GM21619 (cell line): Measurements from ENCODE around the gene KCNQ1.

Experiments
- ATAC-seq: cut with Tn5 transposase; IDR thresholded peaks from one replicate; pipeline ENCODE4 v1.9.1; 2021; ENCODE audit not compliant: unreplicated experiment

The KCNQ1 gene

DNA sequence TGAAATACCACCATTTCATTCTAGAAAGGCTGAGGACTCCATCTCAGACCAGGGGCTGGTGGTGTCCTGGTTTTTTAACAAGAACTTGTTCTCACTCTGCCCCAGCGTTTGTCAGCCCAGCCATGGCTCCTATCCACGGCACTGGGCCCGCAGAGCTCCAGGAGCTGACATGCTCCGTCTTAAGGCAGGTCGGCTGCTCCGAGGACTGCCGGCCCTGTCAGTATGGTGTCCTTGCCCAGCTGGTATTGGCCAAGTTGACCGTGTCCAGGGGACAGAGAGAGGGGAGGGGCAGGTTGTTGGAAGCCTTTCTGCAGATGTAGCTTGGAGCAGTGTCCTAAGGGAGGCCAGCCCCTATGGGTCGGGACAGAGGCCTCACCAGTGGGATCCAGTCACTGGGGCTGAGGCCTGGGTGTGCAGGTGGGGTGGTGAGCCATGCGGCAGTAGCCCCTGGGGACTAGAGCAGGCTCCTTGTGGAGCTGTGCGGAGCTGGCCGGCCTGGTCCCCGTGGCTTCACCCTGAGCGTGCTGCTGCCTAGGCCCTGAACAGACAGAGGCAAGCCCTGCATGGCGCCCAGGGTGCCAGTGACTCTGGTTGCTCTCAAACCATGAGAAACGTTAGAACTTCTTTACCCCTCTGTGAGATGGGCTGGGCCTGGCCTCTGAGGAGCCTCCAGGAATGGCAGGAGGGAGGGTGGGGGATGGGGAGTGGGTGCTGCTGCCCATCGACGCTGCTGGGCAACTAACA is 294.9 kb downstream of the KCNQ1 start:
- no peak for ATAC-seq

DNA sequence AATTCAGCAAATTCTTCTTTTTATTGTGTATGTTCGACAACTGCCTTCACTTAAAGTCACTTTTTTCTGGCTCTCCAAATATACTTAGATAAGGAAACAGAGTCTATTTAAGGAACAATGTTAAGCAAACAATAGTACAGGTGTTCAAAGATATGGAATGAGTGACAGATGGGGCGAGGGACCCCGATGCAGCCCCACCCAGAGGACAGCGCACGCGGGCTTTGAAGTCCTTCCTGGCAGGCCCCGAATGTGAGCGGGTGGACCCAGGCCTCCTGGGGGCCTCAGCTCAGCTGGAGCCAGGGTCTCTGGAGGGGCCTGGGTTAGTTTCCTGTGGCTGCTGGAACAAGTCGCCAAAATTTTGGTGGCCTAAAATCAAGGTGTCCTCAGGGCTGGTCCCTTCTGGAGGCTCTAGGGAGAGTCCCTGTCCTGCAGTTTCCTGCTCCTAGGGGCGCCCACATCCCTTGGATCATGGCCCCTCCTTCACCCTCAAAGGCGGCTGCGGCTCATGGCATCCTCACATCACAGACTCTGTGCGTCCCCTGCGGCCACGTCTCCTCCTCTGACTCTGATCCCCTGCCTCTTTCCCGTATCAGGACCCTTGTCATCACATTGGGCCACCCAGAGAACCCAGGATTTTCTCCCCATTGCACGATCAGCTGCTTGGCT is 295.6 kb downstream of the KCNQ1 start:
- no peak for ATAC-seq

DNA sequence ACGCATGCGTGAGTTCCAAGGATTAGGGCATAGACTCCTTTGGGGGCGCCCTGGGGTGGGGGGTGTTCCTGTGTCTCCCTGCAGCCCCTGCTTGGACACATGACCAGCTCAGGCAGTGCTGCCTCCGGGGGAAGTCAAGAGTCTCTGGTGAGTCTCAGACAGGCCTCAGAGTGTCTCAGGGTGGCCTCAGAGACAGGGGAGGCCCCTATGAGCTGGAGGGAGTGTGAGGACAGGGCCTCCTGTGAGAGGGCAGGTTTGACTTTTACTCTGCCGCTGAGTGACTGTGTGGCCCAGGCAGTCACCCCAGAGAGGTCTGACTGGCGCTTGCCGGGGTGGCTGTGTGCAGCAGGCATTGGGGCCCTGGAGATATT is 296.2 kb downstream of the KCNQ1 start:
- ATAC-seq = no peak

GRCh38 chr11:2741377-2742131 is 296.7 kb downstream of the KCNQ1 start:
- no peak for ATAC-seq

DNA sequence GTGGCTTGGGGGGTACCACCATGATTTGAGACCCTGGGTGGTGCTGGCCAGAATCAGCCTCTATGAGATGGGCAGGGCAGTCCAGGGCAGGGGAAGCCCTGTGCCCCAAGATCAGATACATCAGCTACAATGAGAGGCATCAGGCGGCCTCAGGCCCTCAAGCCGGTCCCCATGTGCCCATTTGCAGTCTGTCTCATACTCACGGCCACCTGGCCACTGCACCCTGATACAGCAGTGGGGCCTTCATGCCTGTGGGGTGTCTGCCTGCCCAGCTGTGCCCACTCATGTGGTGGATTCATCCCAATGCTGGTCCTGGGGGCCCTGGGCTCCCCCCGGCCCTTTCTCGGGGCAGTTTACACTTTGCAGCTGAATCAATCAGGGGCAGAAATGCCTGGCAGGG is 297.4 kb downstream of the KCNQ1 start:
- ATAC-seq = no peak

GRCh38 chr11:2742611-2743426 is 298.0 kb downstream of the KCNQ1 start:
- no peak for ATAC-seq

DNA sequence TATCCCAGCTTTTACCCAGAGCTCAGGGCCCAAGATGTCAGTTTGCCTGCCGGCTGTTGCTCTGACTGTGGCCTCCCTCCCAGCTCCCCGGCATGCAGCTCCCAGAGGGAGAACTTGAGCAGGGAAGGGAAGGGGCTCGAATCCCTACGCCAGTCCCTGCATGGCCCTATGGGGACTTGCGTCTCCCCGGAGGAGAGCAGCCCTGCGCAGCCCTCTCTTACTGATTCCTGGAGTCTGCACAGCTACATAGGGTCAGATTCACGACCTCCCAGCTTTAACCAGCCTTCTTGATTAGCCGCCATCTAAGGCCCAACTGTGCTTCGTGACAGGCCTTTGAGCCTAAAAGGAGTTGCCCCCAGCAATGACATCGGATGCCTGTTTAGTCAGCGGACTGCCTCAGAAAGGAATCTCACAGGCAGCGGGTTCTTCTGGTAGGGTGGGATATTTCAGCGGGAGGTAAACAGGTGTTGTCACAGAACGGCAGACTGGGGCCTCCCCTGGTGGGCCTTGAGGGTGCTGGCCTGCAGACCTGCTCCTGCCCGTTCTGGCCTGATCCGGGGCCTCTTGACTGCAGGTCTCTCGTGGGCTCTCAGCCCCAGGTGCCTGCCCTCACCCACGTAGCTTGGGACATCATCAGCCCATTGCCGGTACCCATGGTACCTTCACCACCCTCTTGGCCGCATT is 298.8 kb downstream of the KCNQ1 start:
- ATAC-seq = no peak

GRCh38 chr11:2744166-2744565 is 299.4 kb downstream of the KCNQ1 start:
- ATAC-seq = no peak

- ATAC-seq = no peak
These were observed 300.7 kb downstream of the KCNQ1 start for GRCh38 chr11:2745511-2745910.

DNA sequence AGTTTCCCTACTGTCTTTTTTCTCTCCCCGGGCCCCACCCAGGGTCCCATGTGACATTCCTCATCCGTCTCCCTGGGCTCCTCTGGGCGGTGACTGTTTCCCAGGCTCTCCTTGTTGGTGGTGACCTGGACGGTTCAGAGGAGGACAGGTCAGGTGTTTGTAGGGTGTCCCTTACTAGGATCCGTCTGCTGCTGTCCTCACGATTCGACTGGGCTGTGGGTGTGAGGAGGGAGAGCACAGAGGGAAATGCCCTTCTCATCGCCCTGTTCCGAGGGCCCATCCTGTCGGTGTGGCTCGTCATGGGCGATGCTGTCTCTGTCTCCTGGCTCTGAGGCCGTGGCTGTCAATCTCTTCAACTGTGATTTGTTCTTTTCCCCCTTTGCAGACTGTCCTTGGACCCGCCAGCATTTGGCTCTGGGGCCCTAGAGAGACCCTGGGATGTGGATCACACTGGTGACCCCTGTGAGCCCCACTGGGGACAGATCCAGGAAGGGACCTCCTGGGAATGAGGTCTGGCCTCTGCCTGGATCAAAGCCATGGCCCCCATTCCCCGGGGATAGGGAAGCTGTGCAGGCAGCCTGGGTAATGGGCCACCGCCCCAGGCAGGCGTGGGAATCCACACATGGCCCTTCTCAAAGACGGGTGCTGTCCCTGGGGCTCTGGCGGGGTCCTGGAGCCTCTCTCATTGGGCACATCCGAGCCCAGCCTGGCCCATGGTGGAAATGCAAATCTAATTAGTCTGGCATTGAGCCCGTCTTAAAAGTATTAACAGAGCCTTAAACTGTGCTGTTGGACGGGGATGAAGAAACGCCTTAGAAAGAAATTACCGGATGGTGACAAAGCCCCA is 301.8 kb downstream of the KCNQ1 start:
- no peak for ATAC-seq

DNA sequence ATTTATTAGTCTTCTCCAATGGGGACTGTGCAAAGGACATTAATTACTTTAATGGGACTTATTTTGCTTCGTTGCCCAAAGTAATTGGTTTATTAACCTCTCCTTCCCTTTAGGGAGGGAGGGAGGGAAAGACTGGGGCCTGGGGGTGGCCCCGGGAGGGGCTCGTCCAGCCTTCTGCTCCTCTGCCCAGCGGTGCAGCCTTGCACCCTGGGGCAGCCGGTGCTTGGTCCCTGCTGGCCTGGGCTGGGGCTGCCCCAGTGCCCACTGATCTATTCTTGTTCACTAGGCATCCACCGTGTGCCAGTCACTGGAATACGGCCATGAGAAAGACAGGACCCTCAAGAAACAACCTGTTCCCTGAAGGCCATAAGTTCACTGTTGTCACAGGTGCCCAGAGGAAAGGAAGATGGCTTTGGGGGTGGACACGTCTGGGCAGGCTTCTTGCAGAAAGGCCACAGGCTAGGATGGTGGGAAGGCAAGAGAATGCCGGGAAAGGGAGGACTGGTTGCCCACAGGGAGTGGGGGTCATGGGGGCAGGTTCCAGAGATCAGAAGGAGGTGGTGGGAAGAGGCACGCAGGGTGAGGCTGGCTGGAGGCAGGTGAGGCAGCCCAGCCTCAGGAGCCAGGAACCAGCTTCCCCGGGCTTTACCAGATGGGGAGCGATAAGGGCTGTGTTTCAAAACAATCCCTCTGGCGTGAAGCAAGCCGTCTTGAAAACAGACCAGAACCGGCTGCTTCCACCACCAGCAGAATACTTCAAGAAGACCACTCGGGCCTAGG is 302.6 kb downstream of the KCNQ1 start:
- no peak for ATAC-seq

DNA sequence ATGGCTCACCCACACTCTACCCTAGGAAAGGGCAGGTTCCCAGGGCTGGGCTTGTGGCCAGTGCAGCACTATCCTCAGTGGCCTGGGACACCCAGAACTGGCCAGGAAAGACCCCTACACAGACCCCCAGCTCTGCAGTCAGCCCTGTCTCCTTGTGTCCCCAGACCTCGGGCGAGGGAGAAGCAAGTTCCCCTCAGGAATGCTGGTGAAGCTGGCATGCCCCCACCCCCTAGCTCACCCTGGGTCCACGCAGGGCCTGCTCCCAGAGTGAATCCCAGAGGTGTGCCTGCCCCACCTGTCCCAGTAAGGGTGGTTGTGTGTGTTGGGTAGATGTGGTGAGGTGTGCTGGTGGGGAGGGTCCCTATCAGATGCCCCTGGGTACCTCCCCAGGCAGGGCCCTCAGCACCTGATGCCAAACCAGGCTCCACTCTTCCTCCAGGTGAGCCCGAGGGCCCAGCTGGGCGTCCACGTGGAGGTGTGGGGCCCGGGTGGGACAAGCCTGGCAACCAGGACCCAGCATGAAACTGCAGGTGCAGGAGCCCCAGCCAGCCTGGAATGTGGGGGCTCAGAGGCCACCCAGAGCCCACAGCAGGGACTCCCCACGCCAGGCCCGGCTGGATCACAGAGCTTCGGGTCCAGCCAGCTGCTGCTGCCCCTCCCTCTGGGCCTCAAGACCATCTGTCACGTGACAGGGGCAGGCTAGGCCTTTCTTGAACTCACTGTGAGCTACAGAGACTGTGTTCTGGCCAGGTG is 303.4 kb downstream of the KCNQ1 start:
- ATAC-seq = no peak

DNA sequence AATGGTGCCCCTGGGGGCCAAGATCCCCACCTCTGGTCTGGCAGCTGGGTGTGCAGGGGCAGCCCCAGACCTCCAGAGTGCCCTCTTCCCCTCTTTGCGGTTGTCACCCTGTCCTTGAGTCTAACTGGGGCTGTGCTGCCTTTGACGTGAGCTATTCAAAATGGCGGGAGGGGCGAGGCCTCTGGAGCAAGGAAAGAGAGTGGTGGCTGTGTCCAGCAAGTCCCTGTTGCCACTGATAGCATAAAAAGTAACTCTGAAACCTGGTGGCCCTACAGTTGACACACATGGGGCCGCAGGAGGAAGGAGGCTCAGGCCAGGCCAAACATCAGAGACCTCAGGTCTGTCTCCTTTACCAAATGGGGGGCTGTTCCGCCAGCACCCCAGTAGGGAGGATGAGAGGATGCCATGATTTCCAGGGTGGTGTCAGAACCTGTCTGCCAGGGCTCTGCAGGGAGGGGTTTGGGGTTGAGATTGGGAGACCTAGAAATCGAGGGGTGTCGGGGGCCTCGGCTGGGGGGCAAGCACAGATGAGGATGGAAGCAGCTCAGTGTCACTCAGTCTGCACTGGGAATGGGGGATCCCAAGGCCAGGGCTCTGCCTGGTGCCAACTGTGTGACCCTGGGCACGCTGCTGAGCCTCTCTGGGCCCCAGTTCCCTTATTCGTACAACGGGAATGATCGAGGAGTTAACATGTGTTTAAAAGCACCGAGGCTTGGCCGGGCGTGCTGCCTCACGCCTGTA is 304.2 kb downstream of the KCNQ1 start:
- no peak for ATAC-seq

DNA sequence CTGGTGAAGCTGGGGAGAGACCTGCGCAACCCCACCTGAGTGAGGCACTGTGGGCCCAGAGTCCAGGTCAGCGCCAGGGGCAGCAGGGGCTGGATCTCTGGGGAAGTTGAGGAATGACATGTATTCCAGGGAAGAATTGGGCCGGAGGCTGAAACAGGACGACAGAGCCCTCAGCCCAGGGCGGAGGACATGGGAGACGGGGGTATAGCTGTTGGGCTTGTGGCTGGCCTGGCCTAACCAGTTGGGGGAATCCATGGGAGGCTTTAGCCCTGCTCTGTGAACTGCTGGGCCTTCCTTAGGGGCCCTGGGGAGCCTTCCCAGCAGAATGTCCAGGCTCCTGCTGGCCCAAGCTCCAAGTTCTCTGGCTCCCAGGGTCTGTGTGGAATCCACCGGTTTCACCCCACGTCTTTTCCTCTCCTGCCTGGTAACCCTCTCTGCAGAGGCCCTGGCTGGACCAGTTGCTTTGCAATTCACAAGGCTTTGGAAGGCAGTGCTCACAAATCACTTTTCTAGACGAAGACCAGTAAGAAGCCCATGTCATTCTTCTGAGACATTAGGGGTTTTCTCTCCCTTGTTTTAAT is 305.4 kb downstream of the KCNQ1 start:
- no peak for ATAC-seq

DNA sequence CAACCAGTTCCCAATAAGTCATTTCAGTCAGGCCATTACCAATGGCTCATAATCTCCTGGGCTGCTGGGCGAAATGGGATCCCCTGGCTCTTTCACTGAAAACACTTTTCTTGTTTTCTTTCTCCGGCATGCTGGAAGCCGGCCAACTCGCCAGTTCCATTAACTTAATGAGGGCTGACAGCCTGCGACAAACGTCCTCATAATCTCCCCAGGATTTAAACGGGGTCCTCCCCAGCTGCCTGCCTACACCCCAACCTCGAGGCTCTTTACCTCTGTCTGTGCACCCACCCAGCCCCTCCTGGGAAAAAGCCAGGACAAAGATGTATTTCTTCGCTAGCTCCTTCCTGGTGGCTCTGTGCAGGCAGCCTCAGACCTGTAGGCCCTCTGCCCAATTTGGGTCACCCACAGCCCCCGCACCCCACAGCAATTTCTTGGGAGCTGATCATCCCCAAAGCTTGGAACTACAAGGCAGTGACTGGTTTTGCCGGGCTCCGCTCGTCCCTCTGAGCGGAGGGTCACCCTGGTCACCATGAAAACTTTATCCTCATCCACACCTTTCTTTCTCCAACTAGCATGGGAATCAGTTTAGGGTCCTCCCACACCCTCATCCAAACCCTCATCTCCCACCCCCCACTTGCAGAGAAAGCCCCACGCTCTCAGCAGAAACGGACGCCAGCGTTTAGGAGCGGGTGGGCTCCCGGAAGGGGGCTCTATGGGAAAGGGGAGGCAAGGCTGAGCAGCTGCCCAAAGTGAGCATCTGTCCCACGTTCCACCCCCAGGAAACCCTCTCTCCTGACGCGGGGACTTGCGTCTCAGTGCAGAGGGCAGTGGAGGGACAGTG is 306.1 kb downstream of the KCNQ1 start:
- no peak for ATAC-seq

- ATAC-seq = no peak
These were observed 306.9 kb downstream of the KCNQ1 start for GRCh38 chr11:2751523-2752203.
